Suppressor macrophage treated with lipopolysaccharide for 4 hours (primary cell): ENCODE data around the gene SYDE2.
"Not testable (repeated sequence)": the region's sequence is repeated elsewhere in the genome, so short reads cannot be mapped to it uniquely, and the experiment has no call there.

Experiments
- DNase-seq: peaks from one replicate; pipeline ENCODE4 v3.0.0-alpha.2; 2020

The SYDE2 gene

DNA sequence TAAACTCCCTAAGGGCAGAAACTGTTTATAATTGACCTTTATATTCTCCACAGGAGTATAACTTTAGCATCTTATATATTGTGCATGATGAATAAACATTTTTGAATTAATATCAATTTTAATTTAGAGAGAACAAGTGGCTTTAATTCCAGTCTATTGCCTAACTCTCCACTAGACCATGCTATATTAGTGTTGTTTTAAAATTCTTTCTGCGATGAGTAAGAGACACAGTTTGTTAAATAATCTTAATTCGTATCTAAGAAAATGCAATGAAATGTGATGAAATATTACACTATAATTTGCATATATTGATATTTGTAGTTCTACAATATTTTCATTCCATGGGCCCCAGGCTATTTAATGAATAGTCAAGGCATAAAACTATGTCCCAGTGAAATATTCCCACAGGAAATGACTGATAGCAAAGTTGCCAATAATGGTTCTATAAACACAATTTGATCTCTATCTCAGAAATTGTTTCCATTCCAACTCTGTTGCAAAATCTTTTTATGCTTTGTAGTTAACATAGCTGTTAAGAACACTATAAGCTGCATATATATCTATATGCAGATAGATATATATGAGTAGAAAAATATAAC lies 2.9 kb upstream of the SYDE2 start:
- DNase-seq = no peak

DNA sequence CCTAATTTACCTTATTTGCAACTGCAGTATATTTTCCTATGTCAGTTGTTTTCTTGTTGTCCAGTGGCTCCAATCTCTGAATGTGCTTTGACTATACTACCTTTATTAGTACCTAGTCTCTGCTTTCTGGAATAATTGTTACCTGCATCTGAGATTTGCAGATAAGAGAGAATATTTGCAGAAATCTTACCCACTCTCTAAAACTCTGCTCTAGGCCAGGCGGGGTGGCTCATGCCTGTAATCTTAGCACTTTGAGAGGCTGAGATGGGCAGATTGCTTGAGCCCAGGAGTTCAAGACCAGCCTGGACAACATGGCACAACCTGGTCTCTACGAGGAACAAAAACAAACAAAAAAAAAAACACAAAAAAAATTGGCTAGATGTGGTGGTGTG lies 2.0 kb upstream of the SYDE2 start:
- DNase-seq = no peak

DNA sequence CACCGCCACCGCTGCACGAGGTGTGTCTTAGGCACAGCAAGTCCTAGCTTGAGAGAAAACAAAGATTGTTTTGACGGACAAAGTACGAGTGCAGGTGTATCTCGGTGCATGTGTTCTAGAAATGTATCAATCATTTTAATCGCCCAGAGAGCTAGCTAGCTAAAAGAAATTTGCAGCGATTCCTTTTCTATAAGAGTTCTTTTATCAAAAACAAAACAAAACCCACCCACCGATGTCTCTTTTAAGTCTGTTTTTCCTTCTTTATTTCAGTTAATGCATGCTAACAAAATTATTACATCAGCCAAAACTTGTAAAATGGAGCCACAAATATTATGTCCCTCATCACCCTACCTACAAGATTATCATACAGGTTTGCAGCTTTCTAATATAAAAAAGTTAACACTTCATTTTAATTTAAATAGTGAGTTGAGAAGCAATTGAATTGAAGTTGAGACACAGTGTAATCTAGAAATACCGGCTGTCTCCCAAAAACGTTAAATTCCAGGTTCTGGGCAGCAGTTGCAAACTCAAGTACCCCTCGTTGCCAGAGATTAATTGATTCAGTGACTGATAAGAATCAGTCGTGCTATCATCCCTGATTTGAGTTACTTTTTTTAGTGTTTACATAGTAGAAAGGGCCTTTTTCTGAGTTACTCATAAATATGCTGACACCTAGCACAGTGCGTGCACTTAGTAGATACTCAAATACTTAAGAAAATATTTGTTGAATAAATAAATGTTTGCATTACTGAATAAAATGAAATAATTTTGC lies 1.5 kb upstream of the SYDE2 start:
- DNase-seq = no peak

DNA sequence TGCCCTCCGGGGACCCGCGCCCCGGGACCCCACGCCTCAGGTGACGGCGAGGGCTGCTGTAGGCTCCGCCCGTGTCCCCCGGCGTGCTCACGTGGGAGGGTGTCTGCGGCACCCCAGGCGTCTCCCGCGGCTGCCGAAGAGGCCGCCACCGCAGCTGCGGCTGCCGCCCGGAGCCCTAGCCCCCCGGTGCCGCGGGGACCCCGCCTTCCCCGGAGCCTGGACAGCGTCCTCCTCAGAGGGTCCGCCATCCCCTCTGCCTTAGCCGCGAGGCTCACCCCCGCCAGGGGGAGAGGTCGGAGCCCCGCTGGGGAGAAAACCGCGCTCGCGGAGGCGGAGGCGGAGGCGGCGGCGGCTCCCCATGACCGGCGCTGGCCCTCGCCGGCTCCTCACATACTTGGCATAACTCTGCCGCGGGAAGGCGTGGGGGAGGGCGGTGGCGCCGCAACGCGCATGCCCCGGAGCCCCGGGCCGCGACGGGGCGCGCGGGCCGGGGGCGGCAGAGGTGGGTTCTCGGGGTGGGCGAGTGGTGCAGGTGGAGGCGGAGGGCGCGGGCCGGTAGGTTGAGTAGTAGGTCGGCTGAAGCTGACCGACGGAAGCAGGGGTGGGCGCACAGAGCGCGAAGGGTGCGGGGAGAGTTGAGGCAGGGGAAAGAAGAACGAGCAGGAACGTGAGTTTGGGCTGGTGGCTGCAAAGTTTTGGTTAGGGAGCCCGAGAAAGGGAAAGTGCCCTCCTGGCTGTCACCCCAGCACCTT lies 700 bp upstream of the SYDE2 start:
- DNase-seq = peak; percentile 37

DNA sequence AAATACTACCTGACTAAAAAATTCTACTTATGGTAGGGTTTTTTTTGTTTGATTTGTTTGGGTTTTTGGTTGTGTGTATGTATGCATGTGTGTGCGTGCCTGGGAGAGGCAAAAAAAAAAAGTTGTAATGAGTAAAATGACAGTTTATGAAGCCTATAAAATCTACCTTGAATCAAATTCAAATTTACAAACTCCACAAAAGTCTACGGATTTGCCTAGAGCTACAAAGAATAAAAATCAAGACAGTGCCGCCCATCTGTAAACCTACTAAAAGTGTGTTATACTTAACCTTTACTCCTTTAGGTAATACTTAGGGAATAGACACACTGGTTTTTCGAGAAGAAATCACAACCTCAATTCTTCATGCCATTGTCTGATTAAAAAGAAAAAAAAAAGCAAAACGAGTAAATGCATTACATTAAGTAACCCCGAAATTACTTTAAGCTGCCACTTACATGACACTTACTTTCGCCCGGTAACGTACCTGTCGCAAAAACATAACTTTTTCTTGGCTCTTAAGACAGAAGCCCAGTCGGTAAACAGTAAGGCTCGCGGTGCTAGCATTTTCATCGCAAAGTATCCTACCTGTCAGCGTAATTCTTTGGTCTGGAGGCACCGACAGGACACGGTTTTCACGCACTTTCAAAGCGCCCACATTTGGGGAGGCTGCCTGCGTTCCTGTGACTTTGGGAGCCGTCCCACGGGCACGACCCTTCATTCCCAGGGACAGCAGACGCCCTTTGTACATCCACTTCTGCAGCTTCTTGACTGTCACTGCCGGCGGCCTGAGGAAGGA lies 951 bp downstream of the SYDE2 start:
- DNase-seq = peak; percentile 5

DNA sequence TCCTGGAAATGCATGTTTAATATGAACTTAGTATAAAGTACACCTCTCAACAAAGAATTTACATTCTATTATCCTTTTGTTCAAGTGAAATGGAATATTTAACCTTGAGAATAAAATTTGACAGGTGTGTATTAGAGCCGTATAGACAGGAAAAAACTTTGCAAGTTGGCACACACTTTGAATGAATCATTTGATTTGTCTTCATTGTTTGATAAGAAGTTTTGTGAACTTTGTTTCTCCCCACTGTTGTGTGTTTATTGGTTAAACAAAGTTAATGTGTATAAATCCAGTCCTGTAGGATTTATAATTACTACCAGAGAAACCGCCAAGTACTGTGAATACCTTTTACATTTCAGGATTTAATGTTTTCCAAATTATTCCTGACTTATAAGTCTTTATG lies 2.0 kb downstream of the SYDE2 start:
- DNase-seq = no peak

DNA sequence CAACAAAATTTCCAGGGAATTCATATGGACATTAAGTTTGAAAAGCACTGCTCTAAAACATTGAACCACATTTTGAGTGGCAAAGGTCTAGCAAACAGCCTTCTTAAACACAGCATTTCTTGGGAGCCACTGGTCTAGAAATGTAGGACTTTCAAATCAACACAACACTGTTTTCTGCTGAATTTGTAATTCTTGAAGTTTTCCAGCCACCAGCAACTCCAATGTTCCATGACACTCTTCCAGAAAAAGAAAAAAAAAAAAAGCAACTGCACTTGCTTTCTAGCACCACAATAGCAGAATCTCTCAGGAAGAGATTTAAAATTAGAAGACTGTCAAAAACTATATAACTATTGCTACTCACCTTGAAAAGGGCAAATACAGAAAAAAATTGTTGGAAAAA lies 4.5 kb downstream of the SYDE2 start:
- no peak for DNase-seq

DNA sequence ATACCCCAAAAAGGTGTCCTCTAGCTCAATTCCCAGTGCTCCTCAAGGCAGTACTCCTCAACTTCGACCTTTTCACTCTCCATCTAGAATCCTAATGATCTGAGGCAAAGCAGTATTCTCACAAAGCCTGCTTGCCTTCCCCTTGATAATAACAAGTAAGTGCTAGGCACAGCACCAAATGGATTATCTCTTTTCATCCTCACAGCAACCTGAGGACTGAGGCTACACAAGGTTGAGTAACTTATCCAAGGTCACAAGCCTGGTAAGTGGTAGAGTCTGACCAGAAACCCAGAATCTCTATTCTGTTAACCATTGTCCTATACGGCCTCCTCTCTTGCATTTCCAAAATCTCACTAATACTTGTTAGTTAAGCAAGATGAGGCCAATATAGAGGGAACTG lies 5.1 kb downstream of the SYDE2 start:
- no peak for DNase-seq

DNA sequence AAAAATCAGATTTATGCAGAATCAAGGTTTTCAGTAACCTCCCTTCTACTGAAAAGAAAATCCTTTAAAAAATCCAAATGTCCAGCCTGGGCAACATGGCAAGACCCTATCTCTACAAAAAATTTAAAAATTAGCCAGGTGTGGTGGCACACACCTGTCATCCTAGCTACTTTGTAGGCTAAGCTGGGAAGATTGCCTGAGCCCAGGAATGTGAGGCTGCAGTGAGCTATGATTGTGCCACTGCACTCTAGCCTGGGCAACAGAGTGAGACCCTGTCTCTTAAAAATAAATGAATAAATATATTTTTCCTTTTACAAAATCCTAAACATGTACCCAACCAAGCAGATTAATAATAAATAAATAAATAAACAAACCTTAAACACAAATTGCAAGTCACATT lies 8.7 kb downstream of the SYDE2 start:
- not testable (repeated sequence) for DNase-seq

DNA sequence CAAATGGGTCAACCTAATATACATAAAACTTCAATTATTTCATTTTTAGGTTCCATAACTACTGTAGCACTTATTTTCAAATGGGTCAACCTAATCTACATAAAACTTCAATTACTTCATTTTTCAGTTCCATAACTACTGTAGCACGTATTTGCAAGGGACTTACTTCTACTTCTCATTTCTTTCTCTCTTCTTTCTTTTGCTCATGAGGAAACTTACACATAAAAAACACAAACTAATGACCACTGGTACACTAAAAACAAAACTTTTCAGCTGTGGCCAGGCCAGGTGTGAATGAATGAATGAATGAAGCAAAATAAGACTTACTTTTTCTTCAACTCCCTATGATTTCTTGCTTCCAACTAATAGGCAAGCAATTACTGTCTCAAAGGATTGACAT lies 11.7 kb downstream of the SYDE2 start:
- DNase-seq = no peak

DNA sequence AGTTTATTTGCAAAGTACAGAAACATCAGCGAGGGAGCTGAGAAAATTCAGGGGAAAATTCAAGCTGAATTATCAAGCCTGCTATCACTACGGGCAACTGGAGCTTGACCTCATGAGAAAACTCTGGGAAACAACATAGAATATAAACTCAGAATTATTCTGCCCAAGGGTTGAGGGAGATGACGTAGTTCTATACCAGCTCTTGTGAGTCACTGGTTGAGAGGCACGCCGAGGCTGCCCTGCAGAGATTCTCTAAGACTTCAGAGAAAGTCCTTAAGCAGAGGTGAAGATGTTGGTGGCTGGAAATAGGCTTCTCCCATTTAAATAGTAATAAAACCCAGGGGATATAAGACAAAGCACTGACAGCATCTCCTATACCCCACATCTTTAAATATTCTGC lies 12.3 kb downstream of the SYDE2 start:
- DNase-seq = no peak

DNA sequence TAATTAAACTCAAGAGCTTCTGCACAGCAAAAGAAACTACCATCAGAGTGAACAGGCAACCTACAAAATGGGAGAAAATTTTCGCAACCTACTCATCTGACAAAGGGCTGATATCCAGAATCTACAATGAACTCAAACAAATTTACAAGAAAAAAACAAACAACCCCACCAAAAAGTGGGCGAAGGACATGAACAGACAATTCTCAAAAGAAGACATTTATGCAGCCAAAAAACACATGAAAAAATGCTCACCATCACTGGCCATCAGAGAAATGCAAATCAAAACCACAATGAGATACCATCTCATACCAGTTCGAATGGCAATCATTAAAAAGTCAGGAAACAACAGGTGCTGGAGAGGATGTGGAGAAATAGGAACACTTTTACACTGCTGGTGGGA lies 13.8 kb downstream of the SYDE2 start:
- not testable (repeated sequence) for DNase-seq

DNA sequence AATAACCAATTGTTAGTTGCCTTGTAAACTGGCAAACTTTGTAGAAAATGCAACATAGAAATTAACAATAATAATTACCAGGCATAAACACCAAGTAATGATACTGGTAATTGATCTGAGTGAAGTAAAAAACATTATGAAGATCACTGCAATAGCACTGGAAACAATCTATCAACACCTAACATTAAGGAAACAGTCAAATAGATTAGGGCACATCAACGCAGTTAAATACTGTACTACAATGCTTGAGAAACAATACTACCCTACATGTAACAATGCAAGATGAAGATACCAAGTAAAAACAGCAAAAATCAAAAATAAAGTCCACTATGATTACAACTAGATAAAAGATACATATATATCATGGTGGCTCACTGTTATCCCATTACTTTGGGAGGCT lies 16.6 kb downstream of the SYDE2 start:
- DNase-seq = no peak

DNA sequence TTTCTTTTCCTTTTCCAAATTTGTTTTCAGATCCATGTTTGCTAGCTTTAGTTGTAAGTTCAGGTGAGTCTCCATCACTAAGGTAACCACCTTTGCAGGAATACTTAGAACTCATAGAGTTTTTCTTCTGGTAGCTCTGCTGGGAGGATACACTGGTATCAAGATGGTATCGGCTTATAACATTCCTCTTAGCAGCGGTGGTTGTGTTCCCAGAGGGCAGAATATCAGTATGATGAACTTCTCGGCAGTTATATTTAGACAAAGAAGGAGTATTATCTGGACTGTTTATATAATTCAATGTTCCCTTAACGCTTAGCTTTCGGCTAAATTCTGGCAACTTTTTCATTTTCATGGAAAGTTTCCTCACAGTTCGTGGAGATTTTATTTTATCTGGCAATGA lies 18.1 kb downstream of the SYDE2 start:
- DNase-seq = no peak

DNA sequence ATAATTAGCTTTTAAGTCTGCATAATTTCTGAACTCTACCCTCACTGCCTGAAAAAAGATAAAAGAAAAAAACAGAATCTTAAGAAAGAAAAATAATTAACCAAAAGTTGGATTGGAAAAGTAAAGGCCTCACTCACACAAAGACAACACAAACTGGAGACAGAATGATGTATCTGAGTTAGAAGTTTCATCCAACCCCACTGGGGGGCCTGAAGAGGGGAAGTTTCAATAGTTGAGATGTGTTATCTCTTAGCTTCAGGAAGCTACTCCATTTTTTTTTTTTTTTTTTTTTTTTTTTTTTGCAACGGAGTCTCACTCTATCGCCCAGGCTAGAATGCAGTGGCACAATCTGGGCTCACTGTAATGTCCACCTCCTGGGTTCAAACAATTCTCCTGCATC lies 19.9 kb downstream of the SYDE2 start:
- DNase-seq = no peak

DNA sequence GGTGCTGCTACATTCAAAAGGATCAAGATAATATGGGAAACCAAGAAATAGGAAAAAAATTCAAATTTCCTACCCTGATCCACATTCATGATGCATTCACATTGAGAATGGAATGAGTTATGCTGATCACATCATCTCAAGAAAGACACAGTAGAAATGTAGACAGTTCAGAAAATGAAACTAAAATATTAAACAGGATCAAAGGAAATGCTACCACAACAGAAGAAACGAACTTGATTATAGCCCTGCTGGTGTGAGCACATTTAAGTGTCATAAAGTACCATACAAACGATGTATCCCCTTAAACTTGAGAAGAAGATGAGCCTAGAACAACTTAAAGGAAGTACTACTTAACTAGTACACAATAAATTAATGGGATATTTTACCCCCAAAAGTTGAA lies 21.3 kb downstream of the SYDE2 start:
- no peak for DNase-seq

DNA sequence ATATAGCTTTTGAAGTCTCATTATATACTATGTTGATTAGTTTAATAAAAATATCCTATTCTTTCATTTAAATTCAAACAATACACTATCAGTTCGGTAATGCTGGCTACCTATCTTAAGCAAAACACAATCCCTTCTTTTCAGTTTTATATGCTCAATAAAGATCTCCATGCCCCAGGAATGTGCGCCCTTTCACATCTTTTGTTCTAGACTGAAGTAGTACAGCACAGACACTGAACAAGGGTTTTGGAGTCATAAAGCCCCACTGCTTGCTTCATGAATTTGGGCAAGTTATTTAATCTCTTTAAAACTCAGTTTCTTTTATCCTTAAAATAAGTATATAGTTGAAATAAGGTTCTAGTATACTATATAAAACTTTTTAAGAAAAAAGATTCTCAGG lies 22.4 kb downstream of the SYDE2 start:
- no peak for DNase-seq

DNA sequence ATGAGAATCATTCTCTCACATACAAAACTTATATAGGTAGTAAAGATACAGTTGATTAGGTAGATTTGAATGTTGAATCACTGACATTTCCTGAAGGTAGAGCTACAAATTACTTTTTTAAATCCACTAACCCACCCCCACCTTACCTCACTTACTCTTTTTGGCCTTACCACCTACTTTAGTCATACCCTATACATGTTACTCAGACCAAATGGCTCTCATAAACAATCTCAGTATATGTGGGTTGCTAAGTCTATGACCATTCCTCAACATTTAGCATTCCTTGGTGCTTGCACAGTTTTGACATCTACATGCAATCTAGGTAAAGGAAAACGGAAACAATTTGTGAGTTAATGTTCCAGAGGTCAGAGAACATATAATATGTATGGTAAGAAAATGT lies 26.3 kb downstream of the SYDE2 start:
- DNase-seq = no peak

DNA sequence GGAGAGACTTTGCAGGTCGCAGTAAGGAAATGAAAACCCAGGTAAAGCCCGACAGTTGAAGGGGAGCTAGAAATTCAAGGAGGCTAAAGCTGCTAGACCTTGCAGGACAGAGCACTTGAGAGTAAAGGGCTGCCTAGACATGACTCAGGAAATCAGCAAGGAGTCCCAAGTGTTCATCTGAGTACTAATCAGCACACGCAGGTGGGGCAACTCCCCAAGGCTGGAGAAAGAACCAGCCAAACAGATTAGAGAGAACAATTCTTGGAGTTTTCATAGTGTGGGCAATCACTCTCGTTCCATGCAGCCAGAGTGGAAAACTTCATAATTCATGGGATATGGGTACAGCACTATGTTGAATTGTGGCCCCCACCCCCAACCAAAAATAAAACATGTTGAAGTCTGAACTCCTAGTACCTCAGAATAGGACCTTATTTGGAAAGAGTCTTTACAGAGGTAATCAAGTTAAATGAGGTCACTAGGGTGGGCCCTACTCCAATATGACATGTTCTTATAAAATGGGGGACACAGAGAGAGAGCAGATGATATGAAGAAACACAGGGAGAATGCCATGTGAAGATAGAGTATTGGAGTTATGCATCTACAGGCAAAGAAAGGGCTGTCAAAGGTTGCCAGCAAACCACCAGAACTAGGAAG lies 28.0 kb downstream of the SYDE2 start:
- no peak for DNase-seq

DNA sequence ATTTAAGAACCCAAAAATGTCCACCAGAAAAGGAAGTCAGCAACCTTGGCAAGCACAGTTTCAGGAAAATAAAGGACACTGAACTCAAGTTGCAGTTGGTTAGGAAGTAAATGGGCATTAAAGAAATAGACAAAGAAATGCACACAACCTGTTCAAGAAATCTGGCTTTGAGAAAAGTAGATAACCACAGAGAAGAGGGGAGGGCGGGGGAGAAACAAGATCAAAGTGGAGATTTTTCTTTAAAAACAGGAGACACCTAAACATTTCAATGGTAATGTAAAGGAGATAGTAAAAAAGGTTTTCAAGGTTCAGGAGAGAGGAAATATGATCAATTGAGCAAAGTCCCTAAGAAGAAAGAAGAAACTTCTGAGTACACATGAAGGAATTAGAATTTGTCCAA lies 29.1 kb downstream of the SYDE2 start:
- no peak for DNase-seq

DNA sequence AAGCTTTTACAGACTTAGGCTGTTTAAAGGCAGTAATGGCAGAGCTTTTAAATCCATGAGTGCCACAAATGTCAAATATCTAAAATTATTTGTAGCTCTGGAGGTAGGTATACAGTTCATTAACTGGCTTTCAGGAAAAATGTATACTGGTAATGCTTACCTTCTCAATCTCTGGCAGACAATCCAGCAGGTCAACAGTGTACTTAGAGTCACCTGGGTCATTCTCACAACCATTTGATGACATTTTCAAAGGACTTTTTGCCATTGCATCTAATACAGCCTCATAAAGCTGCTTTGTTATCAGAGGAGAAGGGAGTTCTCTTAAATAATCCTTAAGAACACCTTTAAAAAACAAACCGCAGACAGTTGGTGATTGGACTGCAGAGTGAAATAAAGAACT lies 31.9 kb downstream of the SYDE2 start:
- no peak for DNase-seq

DNA sequence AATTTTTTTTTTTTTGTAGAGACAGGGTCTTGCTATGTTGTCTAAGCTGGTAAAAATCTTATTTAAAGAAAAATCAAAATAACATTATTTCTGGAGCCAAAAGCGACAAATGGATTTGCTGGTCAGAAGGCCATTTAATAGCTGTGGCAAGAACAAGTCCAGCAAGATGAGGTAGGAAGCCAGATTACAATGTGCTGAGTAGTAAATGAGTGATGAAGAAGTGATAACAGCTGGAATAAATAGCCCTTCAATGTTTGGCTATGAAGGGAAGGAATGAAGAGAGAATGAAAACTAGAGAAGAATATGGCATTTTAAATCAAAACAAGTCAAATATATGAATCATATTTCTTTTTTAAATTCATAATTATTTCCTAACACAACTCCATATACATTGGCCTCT lies 34.5 kb downstream of the SYDE2 start:
- no peak for DNase-seq

DNA sequence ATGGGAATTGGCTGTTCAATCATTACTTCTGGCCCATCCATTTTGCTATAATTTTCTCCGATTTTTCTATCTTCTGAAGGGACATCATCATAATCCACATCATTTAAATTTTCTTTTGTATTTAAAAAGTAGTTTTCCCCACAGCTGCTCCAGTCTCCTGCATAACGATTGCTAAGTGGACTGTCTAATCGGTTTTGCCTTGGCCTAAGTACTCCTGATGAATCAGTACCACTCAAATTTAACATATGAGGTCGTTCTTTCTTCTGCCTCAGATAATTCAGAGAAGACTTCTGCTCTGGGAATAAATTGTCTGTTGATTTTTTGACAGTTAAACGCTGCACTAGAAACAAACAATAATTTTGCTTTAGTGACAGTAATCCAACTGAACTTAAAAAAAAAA lies 41.9 kb downstream of the SYDE2 start:
- DNase-seq = no peak
